ENCODE results near the gene NAV2.

The NAV2 gene

GRCh38 chr11:19677381-19678080 lies 35.1 kb upstream of the NAV2 start:
- peaks cover 21% of the 10 kb centered on the region for H3K27me3 Mint-ChIP-seq

GRCh38 chr11:19679952-19680828 lies 32.4 kb upstream of the NAV2 start:
- Mint-ChIP-seq H3K27ac (no peak overlapping the region), H3K9me3 (no peaks in the 10 kb centered on the region), H3K4me3 (no peak overlapping the region), H3K36me3 (ENCODE audit: low read depth) (no peaks in the 10 kb centered on the region), H3K27me3 (peaks cover 21% of the 10 kb centered on the region), H3K4me1 (ENCODE audit: low read depth) (no peaks in the 10 kb centered on the region)

More at GRCh38 chr11:19677381-19678080, 35.1 kb upstream of the NAV2 start:
- no peaks in the 10 kb centered on the region for H3K36me3 Mint-ChIP-seq (ENCODE audit: low read depth)
- H3K4me1 Mint-ChIP-seq (ENCODE audit: low read depth): no peaks in the 10 kb centered on the region
- no peak overlapping the region for H3K4me3 Mint-ChIP-seq
- H3K27ac Mint-ChIP-seq: no peak overlapping the region
- no peaks in the 10 kb centered on the region for H3K9me3 Mint-ChIP-seq

- no peaks in the 10 kb centered on the region for H3K9me3 Mint-ChIP-seq
Observed at GRCh38 chr11:19680829-19681368, 31.7 kb upstream of the NAV2 start.

GRCh38 chr11:19683141-19683805 lies 29.4 kb upstream of the NAV2 start:
- Mint-ChIP-seq H3K27me3 (peaks cover 20% of the 10 kb centered on the region), H3K36me3 (ENCODE audit: low read depth) (no peaks in the 10 kb centered on the region), H3K4me1 (ENCODE audit: low read depth) (no peaks in the 10 kb centered on the region), H3K4me3 (no peak overlapping the region), H3K9me3 (no peaks in the 10 kb centered on the region), H3K27ac (no peak overlapping the region)

More at GRCh38 chr11:19680829-19681368, 31.7 kb upstream of the NAV2 start:
- H3K27ac Mint-ChIP-seq: no peak overlapping the region
- H3K36me3 Mint-ChIP-seq (ENCODE audit: low read depth): no peaks in the 10 kb centered on the region
- H3K27me3 Mint-ChIP-seq: peaks cover 21% of the 10 kb centered on the region
- no peaks in the 10 kb centered on the region for H3K4me1 Mint-ChIP-seq (ENCODE audit: low read depth)
- H3K4me3 Mint-ChIP-seq: no peak overlapping the region

- no peak overlapping the region for H3K27ac Mint-ChIP-seq
- H3K9me3 Mint-ChIP-seq: no peaks in the 10 kb centered on the region
- no peak overlapping the region for H3K4me3 Mint-ChIP-seq
- no peaks in the 10 kb centered on the region for H3K4me1 Mint-ChIP-seq (ENCODE audit: low read depth)
- peaks cover 14% of the 10 kb centered on the region for H3K27me3 Mint-ChIP-seq
- no peaks in the 10 kb centered on the region for H3K36me3 Mint-ChIP-seq (ENCODE audit: low read depth)
Observed at GRCh38 chr11:19683862-19684491, 28.7 kb upstream of the NAV2 start.

- H3K27me3 Mint-ChIP-seq: no peaks in the 10 kb centered on the region
- no peak overlapping the region for H3K4me3 Mint-ChIP-seq
- H3K27ac Mint-ChIP-seq: no peak overlapping the region
- H3K9me3 Mint-ChIP-seq: no peaks in the 10 kb centered on the region
- no peaks in the 10 kb centered on the region for H3K36me3 Mint-ChIP-seq (ENCODE audit: low read depth)
- H3K4me1 Mint-ChIP-seq (ENCODE audit: low read depth): no peaks in the 10 kb centered on the region
Observed at GRCh38 chr11:19686234-19686633, 26.4 kb upstream of the NAV2 start.

- no peaks in the 10 kb centered on the region for H3K27me3 Mint-ChIP-seq
Observed at GRCh38 chr11:19687392-19687791, 25.2 kb upstream of the NAV2 start.

GRCh38 chr11:19689281-19690000 lies 23.2 kb upstream of the NAV2 start:
- H3K4me3 Mint-ChIP-seq: no peak overlapping the region
- no peaks in the 10 kb centered on the region for H3K4me1 Mint-ChIP-seq (ENCODE audit: low read depth)
- no peaks in the 10 kb centered on the region for H3K9me3 Mint-ChIP-seq
- no peak overlapping the region for H3K27ac Mint-ChIP-seq
- peaks cover 5% of the 10 kb centered on the region for H3K27me3 Mint-ChIP-seq
- no peaks in the 10 kb centered on the region for H3K36me3 Mint-ChIP-seq (ENCODE audit: low read depth)

More at GRCh38 chr11:19687392-19687791, 25.2 kb upstream of the NAV2 start:
- Mint-ChIP-seq H3K27ac (no peak overlapping the region), H3K4me1 (ENCODE audit: low read depth) (no peaks in the 10 kb centered on the region), H3K4me3 (no peak overlapping the region), H3K36me3 (ENCODE audit: low read depth) (no peaks in the 10 kb centered on the region), H3K9me3 (no peaks in the 10 kb centered on the region)

GRCh38 chr11:19690885-19691284 lies 21.8 kb upstream of the NAV2 start:
- Mint-ChIP-seq H3K9me3 (no peaks in the 10 kb centered on the region), H3K4me3 (no peak overlapping the region), H3K4me1 (ENCODE audit: low read depth) (no peaks in the 10 kb centered on the region), H3K27me3 (peaks cover 6% of the 10 kb centered on the region), H3K36me3 (ENCODE audit: low read depth) (no peaks in the 10 kb centered on the region), H3K27ac (no peak overlapping the region)

GRCh38 chr11:19691815-19692500 lies 20.7 kb upstream of the NAV2 start:
- H3K4me1 Mint-ChIP-seq (ENCODE audit: low read depth): no peaks in the 10 kb centered on the region
- H3K36me3 Mint-ChIP-seq (ENCODE audit: low read depth): no peaks in the 10 kb centered on the region
- H3K9me3 Mint-ChIP-seq: no peaks in the 10 kb centered on the region
- H3K4me3 Mint-ChIP-seq: no peak overlapping the region
- peaks cover 17% of the 10 kb centered on the region for H3K27me3 Mint-ChIP-seq
- no peak overlapping the region for H3K27ac Mint-ChIP-seq

GRCh38 chr11:19693146-19693545 lies 19.5 kb upstream of the NAV2 start:
- peaks cover 18% of the 10 kb centered on the region for H3K27me3 Mint-ChIP-seq
- no peaks in the 10 kb centered on the region for H3K9me3 Mint-ChIP-seq
- no peak overlapping the region for H3K4me3 Mint-ChIP-seq
- H3K27ac Mint-ChIP-seq: no peak overlapping the region
- no peaks in the 10 kb centered on the region for H3K4me1 Mint-ChIP-seq (ENCODE audit: low read depth)
- H3K36me3 Mint-ChIP-seq (ENCODE audit: low read depth): no peaks in the 10 kb centered on the region

GRCh38 chr11:19694796-19695345 lies 17.8 kb upstream of the NAV2 start:
- Mint-ChIP-seq H3K4me3 (no peak overlapping the region), H3K36me3 (ENCODE audit: low read depth) (no peaks in the 10 kb centered on the region), H3K27me3 (peaks cover 18% of the 10 kb centered on the region), H3K9me3 (no peaks in the 10 kb centered on the region), H3K4me1 (ENCODE audit: low read depth) (no peaks in the 10 kb centered on the region), H3K27ac (no peak overlapping the region)

GRCh38 chr11:19696073-19696472 lies 16.6 kb upstream of the NAV2 start:
- Mint-ChIP-seq H3K4me3 (no peak overlapping the region), H3K4me1 (ENCODE audit: low read depth) (no peaks in the 10 kb centered on the region), H3K27ac (no peak overlapping the region), H3K36me3 (ENCODE audit: low read depth) (no peaks in the 10 kb centered on the region), H3K9me3 (no peaks in the 10 kb centered on the region), H3K27me3 (peaks cover 18% of the 10 kb centered on the region)

Measured in stimulated activated naive CD8-positive, alpha-beta T cell treated with anti-CD3 and anti-CD28 coated beads, Interleukin-15, Interleukin-2, amounts not matched to agents 100 ng/mL and 50 ng/mL, for 24 hours (primary cell).